ENCODE data around the gene POP4.
"Not testable (repeated sequence)": the region's sequence is repeated elsewhere in the genome, so short reads cannot be mapped to it uniquely, and the experiment has no call there.

The POP4 gene

DNA sequence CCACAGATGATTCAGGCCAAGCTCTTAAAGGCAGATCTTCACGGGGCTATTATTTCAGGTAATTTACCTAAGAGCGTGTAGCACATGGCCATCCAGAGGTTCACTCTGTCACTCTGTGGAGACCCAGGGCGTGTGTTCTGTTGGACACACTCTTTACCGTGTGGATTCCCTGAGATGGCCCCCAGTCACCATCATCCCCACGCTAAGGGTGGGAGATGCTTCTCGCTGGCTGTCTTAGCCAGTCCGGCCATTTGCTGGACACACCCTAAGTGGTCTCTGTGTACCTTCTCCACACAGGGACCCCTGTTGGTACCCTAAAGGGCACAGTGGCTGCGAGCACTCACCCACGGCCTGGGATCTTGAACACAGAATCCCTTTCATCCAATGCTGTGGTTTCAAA is 6.0 kb downstream of the POP4 start:
- no peak for DNase-seq (ENCODE audit: low read depth)

DNA sequence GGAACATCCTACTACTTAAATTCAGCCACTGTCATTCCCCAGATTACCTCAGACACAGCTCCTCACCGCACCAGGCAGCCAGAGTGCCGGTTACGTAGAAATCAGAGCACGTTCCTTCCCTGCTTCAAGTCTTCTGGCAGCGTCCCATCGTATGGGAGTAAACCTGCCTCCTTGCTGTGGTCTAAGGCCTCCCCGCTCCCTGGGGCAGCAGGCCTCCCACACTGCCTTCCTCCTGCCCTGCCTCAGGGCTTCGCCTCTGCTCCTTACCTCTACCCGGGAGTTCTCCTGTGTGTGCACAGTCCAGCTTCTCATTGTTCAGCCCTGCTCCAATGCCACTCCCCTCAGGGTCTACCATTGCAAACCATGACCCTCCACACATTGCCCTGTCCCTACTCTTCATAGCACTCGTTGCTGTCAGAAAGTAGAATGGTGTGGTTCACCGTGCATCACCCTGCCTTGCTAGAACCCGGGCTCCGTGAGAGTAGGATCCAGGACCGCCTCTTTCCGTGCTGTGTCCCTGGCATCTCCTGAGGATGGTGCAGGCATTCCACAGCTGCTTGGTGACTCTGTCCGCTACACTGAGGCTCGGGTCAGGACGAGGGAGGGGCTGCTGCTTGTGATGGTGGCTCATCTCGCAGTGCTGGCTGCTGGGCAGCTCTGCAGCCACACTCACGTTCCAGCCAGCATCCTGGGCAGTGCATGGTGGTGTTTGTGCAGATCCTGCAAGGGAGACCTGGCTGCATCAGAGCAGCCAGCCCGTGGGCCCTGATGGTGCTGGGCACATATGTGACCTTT is 6.9 kb downstream of the POP4 start:
- no peak for DNase-seq (ENCODE audit: low read depth)

DNA sequence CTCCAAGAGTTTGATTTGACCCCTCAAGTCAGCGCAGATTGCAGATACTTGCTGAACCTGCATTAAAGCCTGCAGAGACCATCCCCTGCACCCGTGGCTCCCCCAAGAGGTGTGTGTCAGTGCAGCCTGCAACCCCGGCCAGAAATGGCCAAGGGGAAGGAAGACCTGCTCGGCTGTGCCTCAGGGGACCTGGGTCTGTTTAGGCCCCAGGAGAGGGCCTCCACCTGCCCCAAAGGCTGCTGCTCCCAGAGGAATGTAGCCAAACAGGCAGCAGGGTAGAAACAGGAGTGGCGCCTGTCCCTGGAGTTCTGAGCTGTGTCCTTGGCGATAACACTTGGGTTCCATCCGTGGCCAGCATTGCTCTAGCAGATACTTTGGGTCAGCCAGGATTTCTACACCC is 8.0 kb downstream of the POP4 start:
- DNase-seq (ENCODE audit: low read depth), result no peak

DNA sequence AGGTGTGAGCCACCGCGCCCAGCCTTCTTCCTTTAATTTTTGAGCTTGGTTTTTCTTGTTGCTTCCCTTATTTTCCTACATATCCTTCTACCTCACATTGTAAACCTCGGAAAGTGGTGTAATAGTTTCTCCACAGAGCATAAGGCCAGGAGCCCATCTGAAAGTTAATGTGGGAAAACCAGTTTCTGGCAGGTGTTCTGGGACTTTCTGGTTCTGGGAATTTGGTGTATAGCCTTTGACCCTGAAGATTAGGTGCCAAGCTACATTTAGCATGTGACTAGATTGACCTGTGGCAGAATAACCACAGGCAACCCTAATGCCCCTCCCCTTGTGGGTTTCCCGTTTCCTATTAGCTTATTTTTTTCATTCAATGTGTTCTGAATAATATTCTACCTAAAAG is 8.7 kb downstream of the POP4 start:
- no peak for DNase-seq (ENCODE audit: low read depth)

DNA sequence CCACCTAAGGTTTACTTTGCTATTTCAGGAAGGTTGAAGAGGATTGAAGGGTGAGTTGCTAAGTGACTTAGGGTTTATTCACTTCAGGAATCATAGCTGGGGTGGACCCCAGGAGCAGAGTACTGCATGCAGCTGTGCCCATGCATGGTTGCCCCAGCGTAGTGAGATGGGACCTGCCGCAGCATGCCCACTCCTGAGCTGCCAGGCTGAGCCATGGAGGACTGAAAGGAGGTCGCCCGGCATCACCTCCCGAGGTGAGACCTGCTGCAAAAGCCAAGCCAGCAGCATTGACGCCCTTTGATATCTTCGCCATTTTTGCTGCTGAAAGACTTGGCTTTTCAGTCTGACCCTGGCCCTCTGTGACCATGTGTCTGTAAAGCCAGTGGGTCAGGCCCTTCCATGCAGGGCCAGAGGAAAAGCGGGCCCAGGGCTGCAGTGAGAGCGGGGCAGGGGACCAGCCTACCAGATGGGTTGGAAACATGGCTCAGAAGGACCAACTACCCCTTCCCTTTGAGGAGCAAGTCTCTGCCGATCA is 9.9 kb downstream of the POP4 start:
- DNase-seq (ENCODE audit: low read depth), result no peak

DNA sequence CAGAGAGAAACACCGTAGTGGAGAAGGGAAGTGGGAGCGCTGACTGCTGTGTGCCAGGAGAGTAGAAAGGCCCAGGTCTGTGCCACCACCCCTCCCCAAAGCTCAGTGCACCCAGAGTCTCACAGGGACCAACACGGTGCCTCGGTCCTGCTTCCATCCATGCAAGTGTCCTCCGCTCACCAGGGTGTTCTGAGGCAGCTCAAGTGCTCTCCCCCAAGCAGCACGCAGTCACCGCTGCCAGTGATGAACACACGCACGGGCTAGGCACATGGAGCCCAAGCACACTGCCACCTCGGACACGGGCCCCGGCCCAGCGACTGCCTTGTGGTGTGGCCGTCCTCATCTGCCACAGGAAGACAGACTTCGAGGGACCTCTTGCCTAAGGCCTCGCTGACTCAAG is 10.5 kb downstream of the POP4 start:
- no peak for DNase-seq (ENCODE audit: low read depth)

DNA sequence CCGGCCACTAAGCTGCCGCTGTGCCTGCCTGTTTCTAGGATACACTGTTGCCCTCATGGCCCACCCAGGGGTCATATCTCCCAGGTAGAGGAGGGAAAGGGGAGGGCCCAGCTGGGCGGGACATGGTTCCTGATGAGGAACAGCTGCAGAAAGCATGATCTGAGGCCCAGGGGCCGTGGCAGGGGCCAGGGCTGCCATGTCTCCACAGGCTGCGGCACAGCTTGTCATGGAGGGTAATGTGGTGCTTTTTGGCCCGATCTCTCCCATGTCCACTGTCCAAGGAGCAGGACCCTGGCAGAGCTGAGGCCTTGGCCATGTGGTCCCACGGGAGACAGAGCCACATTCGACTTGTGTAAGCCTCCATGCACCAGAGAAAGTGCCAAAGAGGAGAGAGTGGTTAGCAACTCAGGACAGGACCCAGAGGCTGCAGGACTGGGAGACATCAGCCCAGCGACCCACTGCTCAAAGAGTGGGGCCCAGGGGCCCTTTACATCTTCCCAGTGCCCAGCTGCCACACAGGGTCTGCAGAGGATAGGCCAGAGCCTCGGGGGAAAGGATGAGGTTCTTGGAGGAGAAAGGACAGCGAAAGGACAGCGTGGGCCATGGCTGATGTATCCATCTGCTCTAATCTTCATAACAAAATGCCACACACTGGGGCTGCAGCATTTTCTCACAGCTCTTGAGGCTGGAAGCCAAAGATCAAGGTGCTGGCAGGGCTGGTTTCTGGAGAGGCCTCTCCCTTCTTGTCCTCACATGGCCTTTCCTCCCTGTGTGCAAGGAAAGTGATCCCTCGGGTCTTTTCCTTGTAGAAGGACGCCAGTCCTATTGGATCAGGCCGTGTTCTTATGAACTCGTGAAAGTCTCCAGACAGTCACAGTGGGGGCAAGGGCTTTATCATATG is 11.5 kb downstream of the POP4 start:
- DNase-seq (ENCODE audit: low read depth), result no peak

DNA sequence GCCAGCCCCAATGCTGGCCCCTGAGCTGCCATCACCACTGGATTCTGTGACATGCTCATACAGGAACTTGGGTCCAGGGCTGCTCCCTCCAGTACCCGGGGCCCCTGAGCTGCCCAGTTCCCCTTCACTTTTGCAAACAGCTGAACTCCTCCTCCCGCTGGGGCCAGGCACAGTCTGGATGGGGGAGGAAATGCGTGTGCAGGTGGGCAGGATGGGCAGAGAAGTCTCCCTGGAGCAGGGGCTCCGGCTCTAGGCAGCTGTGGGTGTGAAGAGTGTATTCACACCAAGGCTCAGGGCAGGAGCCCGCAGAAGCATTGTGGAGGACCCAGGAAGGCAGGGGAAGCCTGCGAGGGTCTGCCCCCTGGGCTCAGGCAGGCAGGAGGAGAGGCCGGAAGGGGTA is 12.4 kb downstream of the POP4 start:
- no peak for DNase-seq (ENCODE audit: low read depth)

DNA sequence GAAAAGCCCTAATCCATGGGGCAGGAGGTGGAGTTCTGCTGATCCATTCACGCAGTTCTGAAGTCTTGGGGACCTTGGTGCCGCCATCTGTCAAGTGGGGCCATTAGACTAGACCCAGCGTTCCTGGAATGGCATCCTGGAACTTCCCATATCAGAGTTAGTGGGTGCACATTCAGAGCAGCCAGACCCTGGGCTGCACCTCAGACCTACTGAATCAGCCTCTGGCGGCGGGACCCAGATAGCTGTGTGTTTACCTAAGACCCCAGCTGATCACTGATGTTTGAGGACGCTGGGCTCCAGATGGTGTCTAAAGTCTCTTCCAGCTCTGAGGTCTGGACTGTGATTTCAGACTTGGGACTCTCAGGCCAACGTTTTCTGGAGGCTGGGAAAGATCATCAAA is 12.8 kb downstream of the POP4 start:
- no peak for DNase-seq (ENCODE audit: low read depth)

DNA sequence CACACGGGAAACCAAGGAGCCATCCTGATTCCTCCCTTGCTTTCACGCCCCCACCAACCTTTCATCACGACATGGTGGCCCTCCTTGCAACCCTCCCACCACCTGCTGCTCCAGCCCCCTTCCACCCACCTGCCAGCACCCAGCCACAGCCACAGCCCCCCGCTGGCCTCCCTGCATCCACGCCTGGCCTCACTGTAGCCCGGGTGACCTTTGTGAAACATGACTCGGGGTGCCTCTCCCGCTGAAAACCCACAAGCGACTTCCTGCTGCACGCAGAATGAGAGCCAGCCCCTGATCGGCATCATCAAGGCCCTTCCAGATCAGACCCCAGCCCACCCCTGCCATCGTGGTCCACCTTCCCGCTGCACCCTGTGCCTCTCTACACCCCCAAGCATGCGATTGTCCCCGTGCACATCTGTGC is 14.9 kb downstream of the POP4 start:
- DNase-seq (ENCODE audit: low read depth), result no peak

DNA sequence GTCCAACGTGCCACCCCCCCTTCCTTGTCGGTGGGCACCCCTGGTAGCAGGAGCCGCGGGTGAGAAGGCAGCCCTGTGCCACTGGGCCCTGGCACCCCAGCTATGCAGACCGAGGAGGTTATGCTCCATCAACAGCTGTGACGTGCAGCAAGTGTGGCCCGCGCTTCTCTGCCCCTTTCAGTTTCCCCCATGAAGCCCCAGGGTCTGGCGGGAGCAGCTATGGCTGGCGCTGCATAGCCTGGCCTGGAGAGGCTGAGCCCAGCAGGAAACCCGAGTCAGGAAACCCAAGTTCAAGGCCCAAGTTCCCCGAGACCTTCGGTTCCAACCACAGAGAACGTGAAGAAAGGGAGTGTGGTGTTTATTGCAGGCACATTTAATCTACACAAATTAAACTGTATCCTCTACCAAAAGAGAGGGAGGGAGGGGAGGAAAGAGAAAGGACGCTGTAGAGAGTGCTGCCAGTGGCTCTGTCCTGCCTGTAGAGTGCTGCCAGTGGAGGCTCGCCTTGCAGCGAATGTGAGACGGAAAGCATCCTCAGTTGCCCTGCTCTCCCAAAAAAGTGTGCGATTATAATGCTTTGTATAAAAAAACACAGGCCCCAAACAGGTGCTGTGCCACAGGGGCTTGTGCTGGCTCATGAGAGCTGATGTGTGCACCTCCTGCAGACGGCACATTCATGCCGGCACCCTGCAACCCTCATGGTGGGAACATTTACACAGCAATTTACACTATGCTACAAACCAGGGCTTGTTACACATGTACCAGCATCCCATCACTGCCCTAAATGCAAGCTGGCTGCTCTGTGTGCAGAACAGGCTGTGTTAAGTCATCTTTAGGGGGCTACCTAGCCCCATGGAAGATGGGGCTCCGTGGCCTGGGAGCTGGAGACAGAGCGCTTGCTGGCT is 16.3 kb downstream of the POP4 start:
- peak; percentile 11 for DNase-seq (ENCODE audit: low read depth)

DNA sequence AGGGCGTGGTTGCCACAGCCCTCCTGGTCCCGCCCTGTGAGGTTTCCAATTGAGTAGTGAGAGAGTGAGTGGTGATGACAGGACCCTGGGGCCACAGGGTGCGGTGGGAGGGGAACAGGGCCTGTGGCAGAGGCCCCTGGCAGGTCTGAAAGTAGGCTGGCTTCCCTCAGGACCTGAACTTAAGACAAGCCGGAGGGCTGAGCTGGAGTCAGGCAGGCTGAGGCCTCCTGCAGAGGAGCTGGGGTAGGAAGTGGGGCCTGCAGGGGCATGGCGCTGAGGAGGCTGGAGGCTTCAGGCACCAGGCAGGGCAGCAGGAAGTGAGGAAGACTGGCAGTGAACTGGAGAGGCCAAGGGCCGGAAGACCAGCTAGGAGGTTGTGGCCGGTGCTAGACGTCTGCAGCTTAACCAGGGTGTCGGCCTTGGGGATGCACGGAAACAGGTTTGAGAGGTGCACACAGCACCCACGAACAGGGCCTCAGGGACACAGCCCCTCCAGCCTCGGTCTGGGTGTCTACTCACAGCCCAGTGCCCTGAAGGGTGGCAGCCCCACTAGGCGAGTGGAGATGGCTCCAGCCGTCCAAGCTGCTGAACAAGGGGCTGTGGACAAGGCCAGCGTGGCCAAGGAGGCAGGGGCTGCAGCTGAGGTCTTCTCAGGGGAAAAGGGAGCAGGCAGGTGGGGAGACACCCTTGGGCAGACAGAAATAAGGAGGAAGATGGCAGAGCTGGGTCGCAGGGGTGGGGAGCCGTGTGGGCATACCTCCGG is 17.8 kb downstream of the POP4 start:
- DNase-seq (ENCODE audit: low read depth), result no peak

DNA sequence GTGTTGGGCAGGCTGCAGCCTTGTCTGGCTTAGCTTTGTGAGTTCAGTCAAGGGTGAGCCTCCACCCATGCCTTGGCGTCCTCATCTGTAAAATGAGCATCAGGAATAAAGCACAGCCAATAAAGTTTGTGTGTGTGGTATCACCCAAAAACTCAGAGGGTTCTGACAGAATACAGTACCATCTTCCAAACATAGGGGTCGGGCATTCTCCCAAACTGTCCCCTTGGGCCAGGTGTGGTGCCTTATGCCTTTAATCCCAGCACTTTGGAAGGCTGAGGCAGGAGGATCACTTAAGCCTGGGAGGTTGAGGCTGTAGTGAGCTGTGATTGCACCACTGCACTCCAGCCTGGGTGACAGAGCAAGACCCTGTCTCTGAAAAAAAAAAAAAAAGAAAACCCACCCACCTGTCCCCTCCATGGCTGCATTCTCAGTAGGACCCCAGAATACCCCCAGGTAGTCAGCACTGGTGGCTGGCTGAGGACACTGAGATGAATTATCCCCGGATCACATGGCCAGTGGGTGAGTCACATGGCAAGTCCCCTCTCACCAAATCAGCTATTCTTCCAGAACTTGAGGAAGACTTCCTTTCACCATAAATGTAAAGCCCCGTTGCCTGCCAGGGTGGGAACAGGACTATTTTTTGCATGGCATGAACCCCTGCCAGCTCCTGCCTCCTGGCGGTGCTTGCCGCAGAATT is 18.6 kb downstream of the POP4 start:
- no peak for DNase-seq (ENCODE audit: low read depth)

DNA sequence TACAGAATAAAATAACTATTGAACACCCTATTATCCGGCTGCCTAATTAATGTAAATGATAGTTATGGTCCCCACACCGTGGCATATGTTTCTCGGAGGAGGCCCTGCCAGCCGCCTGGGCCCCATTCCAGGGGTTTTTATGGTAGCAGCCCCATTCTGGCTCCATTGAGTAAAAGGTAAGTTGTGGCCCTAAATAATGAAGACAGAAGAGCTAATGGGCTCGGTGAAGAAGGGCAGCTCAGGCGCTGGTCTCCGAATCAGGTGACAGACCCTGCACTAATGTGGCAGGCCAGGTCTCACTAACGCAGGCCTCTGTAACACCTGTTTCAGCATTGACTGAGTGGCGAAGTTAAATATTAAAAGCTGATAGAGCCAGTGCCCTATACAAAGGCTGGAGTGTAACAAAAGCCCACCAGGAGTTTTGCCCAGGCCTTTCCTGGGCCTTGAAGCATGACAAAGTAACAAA is 19.1 kb downstream of the POP4 start:
- no peak for DNase-seq (ENCODE audit: low read depth)

DNA sequence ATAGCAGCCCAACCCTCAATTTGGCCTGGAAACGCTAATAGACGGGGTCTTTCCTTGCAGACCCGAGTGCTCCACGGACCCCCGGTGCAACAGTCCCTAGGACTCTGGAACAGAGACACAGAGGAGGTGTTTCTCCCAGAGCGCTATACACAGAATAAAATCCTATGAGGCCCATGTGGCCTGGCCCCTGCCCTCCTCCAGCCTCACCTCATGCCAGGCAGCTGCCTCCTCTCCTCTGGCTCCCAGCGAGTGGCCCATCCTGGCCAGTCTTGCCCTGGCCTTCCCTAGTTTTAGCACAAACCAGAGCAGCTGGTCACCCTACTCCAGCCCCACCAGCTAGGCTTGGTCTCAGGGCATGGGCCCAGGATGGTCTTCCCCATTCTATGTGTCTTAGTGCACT is 20.3 kb downstream of the POP4 start:
- no peak for DNase-seq (ENCODE audit: low read depth)

DNA sequence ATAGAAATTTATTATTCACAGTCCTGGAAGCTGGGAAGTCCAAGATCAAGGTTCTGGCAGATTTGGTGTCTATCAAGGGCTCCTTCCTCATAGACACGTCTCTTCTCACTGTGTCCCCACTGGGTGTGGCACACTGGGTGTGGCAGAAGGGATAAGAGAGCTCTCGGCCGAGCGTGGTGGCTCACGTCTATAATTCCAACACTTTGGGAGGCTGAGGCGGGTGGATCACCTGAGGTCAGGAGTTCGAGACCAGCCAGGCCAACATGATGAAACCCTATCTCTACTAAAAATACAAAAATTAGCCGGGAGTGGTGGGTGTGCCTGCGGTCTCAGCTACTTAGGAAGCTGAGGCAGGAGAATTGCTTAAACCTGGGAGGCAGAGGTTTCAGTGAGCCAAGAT is 20.7 kb downstream of the POP4 start:
- DNase-seq (ENCODE audit: low read depth), result not testable (repeated sequence)

DNA sequence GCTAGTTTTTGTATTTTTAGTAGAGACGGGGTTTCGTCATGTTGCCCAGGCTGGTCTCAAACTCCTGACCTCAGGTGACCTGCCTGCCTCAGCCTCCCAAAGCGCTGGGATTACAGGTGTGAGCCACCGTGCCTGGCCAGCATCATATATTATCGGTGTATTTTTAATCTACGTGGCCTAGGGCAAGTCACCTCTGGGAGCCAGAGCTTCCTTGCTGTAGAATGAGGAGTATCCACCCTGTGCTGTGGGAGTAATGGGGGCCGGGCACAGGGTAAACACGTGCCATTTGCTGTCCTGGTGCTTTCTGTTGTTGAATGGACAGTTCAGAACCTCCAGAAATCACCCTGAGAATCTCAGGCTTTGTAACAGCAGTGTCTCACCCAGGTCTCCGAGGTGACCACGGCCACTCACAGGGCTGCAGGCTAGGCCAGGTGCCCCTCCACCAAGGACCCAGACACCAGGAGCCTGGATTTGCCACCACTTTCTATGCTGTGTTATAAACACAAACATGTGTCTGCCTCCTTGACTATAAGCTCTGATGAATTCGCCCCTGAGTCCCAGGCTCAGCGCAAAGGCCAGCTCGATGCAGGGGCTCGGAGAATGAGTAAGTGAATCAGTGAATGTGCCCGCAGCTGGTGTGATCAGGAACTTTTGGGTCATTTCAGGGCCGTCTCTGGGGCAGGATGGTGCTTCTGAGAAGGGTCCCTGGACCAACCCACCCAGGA is 22.7 kb downstream of the POP4 start:
- DNase-seq (ENCODE audit: low read depth), result no peak

DNA sequence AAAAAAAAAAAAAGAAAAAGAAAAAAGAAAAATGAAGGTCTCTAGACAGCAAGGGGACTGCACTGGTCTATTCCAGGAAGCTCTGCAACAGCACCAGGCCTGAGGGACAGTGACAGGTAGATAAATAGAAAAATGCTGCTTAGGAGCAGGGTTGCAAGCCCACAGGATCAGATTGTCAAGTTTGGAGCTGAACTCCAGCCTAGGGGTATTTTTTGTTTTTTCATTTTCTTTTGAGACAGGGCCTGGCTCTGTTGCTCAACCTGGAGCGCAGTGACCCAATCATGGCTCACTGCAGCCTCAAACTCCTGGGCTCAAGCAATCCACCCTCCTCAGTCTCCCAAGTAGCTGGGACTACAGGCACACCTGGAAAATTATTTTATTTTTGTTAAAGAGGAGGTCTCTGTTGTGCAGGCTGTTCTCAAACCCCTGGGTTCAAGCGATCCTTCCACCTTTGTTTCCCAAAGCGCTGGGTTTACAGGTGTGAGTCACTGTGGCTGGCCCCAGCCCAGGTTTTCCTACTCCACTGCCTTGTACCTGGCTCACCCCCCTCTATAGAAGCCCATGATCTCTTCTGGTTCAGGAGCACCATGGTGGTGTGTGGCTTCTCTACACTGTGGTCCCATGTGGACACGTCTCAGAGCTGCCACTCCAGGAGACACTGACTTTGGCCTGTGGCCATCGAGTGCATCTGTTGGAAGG is 23.9 kb downstream of the POP4 start:
- no peak for DNase-seq (ENCODE audit: low read depth)

DNA sequence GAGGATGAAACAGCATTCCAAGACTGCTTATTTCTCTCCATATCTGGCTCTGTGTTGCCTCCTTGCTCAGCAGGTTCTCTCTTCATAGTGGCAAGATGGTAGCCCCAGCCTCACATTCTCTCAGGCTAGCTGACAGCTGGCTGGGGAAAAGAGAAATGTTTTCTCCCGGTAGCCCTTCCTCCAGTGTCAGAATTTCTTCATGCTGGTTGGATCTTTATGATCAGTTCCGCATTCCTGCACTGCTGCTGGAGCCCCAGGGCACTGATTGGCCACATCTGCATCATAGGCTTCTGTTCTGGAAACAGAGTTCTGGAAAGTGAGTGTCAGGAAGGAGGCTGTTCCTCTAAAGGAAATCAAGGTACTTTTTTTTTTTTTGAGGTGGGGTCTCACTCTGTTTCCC is 24.6 kb downstream of the POP4 start:
- peak; percentile 16 for DNase-seq (ENCODE audit: low read depth)

All from iris pigment epithelial cell (primary cell).